Measurements from ENCODE around the gene COL4A3.

DNA sequence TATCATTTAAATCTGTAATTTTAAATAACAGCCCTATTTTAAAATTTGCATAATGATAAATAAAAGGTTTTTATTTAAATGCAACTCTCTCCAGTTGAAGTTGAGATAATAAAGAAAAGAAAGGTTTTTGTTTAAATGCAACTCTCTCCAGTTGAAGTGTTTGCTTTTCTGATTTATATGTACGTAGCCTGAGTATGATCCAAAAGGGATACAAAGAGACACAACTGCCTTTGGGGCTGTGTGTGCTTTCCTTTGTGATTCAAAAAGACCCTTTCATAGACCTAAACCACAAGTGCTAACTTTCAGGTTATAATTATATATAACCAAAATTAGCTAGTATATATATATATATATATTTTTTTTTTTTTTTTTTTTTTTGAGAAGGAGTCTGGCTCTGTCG lies 84.5 kb downstream of the COL4A3 start:
- TF ChIP-seq, protein P1, sequence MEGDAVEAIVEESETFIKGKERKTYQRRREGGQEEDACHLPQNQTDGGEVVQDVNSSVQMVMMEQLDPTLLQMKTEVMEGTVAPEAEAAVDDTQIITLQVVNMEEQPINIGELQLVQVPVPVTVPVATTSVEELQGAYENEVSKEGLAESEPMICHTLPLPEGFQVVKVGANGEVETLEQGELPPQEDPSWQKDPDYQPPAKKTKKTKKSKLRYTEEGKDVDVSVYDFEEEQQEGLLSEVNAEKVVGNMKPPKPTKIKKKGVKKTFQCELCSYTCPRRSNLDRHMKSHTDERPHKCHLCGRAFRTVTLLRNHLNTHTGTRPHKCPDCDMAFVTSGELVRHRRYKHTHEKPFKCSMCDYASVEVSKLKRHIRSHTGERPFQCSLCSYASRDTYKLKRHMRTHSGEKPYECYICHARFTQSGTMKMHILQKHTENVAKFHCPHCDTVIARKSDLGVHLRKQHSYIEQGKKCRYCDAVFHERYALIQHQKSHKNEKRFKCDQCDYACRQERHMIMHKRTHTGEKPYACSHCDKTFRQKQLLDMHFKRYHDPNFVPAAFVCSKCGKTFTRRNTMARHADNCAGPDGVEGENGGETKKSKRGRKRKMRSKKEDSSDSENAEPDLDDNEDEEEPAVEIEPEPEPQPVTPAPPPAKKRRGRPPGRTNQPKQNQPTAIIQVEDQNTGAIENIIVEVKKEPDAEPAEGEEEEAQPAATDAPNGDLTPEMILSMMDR (IDR thresholded peaks at IDR 0.05), result no peak
- no peak for TF ChIP-seq POLR2A (IDR thresholded peaks at IDR 0.05)

Data from Peyer's patch (tissue), 4 donors.